GM19328 (cell line): Measurements from ENCODE around the gene CASS4.

Experiments used
- ATAC-seq: cut with Tn5 transposase; IDR thresholded peaks from one replicate; pipeline ENCODE4 v1.9.1; 2021; ENCODE audit warnings: mild to moderate bottlenecking, moderate library complexity; ENCODE audit not compliant: unreplicated experiment

CASS4 gene

DNA sequence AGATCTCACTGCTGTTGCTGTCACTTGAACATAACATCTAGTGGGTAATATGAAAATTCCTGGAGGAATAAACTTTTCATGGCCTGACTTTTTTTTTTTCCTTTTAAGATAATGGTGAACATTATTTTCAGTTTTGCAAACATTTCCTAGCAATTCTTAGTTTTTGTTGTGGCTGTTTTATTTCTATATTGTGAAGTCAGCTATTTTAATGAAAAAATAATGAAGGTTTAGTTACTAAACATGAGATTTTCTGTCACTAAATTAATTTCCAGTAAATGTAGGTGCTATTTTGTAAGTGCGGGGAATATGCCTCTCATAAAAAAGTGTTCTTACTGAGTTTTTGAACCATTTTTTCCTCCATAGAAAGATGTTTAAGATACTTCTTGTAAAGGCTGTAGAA lies 89.1 kb downstream of the CASS4 start:
- no peak for ATAC-seq

DNA sequence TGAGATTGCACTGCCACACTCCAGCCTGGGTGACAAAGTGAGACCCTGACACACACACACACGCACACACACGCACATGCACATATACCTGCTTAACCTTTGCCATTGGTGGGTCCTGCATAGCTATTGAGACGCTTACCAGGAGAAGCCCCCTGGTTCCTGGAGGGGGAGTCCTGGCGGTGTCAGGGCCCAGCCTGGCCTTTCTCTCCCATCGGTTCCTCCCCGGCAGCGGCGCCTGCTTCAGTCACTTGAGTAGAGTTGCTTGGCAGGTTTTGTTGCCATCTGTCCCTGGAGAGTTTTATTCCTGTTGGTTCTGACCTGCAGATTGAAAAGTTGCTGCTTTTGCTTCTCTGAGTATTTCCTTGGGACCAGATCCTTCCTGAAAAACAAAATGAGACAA lies 91.9 kb downstream of the CASS4 start:
- ATAC-seq, result no peak

DNA sequence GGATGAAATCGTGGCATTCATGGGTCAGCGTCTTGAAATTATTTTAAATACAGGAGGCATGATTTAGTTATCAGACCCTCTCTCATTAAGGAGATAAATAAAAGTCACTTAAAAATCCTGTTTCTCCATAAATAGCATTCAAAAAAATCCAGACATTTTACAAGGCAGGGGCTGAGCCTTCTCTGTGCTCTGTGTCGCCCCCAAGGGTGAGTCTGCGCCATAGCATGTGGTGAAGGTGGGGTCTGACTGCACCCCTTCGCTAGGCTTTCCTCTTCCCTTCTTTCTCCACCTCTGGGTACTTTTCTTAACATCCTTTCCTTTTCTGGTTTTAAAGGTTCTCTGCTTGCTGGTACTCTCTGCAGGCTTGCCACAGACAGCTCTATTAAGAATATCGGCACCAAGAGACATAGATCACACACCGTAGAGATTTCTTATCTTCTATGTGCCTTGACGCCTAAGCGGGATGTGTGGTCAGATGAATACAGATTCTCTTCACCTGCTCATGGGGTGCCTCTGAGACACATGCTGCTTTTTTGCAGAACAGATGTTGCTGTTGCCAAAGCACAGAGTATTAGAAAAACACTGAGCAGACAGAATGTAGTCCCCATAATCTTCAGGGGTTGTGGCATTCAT lies 92.4 kb downstream of the CASS4 start:
- no peak for ATAC-seq

DNA sequence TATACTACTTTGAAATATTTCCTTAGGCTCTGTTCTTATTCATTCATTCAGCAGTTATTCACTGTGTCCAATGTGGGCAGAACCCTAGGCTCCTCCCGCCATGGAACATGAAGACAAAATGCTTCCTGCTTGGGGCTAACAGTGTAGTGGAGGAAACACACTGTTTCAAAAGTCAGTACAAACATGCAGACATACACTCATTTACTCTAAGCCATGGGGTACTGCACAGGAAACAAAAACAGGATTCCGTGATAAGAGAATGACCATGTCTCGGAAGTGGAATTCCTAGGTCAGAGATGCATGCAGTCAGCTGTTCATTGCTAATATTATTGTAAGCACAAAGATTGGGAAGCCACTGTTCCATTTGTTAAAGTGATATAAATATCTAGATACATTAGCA lies 94.0 kb downstream of the CASS4 start:
- ATAC-seq, result no peak
